ENCODE results near the gene PTPRG.

Gene PTPRG

GRCh38 chr3:62051506-62051905 lies 490.1 kb downstream of the PTPRG start:
- DNase-seq (ENCODE audit: extremely low spot score, insufficient read length, low read depth) (no peak), FAIRE-seq (no peak)

- DNase-seq (ENCODE audit: extremely low spot score, insufficient read length, low read depth) (no peak), FAIRE-seq (no peak)
These were observed 491.0 kb downstream of the PTPRG start for GRCh38 chr3:62052331-62052730.

GRCh38 chr3:62056658-62057057 lies 495.3 kb downstream of the PTPRG start:
- DNase-seq (ENCODE audit: extremely low spot score, insufficient read length, low read depth) = no peak
- no peak for FAIRE-seq

- no peak for FAIRE-seq
These were observed 496.1 kb downstream of the PTPRG start for GRCh38 chr3:62057339-62058047.

GRCh38 chr3:62065985-62066693 lies 504.8 kb downstream of the PTPRG start:
- no peak for FAIRE-seq

More at GRCh38 chr3:62057339-62058047, 496.1 kb downstream of the PTPRG start:
- DNase-seq (ENCODE audit: extremely low spot score, insufficient read length, low read depth) = no peak

GRCh38 chr3:62068337-62068736 lies 507.0 kb downstream of the PTPRG start:
- FAIRE-seq (no peak), DNase-seq (ENCODE audit: extremely low spot score, insufficient read length, low read depth) (no peak)

More at GRCh38 chr3:62065985-62066693, 504.8 kb downstream of the PTPRG start:
- no peak for DNase-seq (ENCODE audit: extremely low spot score, insufficient read length, low read depth)

- DNase-seq (ENCODE audit: extremely low spot score, insufficient read length, low read depth) (no peak), FAIRE-seq (no peak)
These were observed 509.5 kb downstream of the PTPRG start for GRCh38 chr3:62070891-62071290.

GRCh38 chr3:62073038-62073437 lies 511.7 kb downstream of the PTPRG start:
- no peak for DNase-seq (ENCODE audit: extremely low spot score, insufficient read length, low read depth)
- no peak for FAIRE-seq

- FAIRE-seq (no peak), DNase-seq (ENCODE audit: extremely low spot score, insufficient read length, low read depth) (no peak)
These were observed 523.2 kb downstream of the PTPRG start for GRCh38 chr3:62084558-62084957.

- DNase-seq (ENCODE audit: extremely low spot score, insufficient read length, low read depth) (no peak), FAIRE-seq (no peak)
These were observed 527.2 kb downstream of the PTPRG start for GRCh38 chr3:62088472-62089104.

- no peak for FAIRE-seq
- DNase-seq (ENCODE audit: extremely low spot score, insufficient read length, low read depth) = no peak
These were observed 528.7 kb downstream of the PTPRG start for GRCh38 chr3:62090066-62090465.

- DNase-seq (ENCODE audit: extremely low spot score, insufficient read length, low read depth) (no peak), FAIRE-seq (no peak)
These were observed 529.1 kb downstream of the PTPRG start for GRCh38 chr3:62090519-62090918.

- no peak for FAIRE-seq
- no peak for DNase-seq (ENCODE audit: extremely low spot score, insufficient read length, low read depth)
These were observed 531.7 kb downstream of the PTPRG start for GRCh38 chr3:62093025-62093424.

- FAIRE-seq (no peak), DNase-seq (ENCODE audit: extremely low spot score, insufficient read length, low read depth) (no peak)
These were observed 533.1 kb downstream of the PTPRG start for GRCh38 chr3:62094461-62094860.

GRCh38 chr3:62095080-62095479 lies 533.7 kb downstream of the PTPRG start:
- FAIRE-seq (no peak), DNase-seq (ENCODE audit: extremely low spot score, insufficient read length, low read depth) (no peak)

- no peak for FAIRE-seq
- no peak for DNase-seq (ENCODE audit: extremely low spot score, insufficient read length, low read depth)
These were observed 534.4 kb downstream of the PTPRG start for GRCh38 chr3:62095756-62096155.

- DNase-seq (ENCODE audit: extremely low spot score, insufficient read length, low read depth) = no peak
- FAIRE-seq = no peak
These were observed 535.1 kb downstream of the PTPRG start for GRCh38 chr3:62096521-62096920.

- FAIRE-seq = no peak
- DNase-seq (ENCODE audit: extremely low spot score, insufficient read length, low read depth) = no peak
These were observed 535.8 kb downstream of the PTPRG start for GRCh38 chr3:62097121-62097520.

GRCh38 chr3:62098646-62099365 lies 537.4 kb downstream of the PTPRG start:
- DNase-seq (ENCODE audit: extremely low spot score, insufficient read length, low read depth) = no peak

GRCh38 chr3:62100282-62100989 lies 539.1 kb downstream of the PTPRG start:
- no peak for DNase-seq (ENCODE audit: extremely low spot score, insufficient read length, low read depth)
- no peak for FAIRE-seq

More at GRCh38 chr3:62098646-62099365, 537.4 kb downstream of the PTPRG start:
- no peak for FAIRE-seq
